T-helper 1 cell (primary cell): ENCODE measurements around the gene SLC39A9.
"Not testable (repeated sequence)": the region's sequence is repeated elsewhere in the genome, so short reads cannot be mapped to it uniquely, and the experiment has no call there.

Experiments
- DNase-seq, 5 donors: peaks; one replicate each; pipeline ENCODE4 v3.0.0-alpha.2; 2012 to 2020

The SLC39A9 gene

DNA sequence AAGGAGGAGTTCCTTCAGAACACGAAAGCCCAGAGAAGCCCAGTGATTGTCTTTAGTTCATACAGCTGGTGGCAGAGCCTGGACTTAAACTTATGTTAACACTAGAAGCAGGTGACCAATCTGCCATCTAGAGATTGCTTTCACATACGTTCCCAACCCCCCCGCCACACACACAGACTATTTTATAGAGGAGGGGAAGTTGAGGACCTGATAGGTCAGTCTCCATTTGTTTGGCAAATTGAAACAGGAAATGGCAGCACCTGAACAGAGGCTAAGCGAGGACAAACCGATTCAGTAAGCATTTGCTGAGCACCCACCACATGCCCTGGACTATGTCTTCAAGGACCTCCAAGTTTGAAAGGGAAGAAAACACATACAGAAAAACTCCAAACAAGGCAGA is 81.2 kb downstream of the SLC39A9 start:
- DNase-seq: no peak

DNA sequence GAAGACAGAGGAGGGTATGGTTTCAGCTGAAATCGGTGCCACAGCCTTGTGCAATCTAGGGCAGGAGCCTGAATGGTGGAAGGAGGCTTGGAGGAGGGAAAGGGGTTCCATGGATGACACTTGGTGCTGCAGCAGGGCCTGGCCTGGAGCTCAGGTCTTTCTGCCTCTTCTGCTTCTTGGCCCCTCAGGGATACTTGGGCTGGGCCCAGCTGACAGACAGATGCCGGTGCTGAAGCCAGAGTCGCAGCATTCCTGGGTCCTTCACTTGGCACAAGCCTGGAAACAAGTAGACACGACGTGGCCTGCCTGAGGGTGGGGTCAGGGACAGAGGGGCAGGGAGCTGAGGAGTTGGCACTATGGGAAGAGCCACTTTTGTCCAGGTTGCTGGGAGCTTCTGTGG is 81.6 kb downstream of the SLC39A9 start:
- no peak for DNase-seq

DNA sequence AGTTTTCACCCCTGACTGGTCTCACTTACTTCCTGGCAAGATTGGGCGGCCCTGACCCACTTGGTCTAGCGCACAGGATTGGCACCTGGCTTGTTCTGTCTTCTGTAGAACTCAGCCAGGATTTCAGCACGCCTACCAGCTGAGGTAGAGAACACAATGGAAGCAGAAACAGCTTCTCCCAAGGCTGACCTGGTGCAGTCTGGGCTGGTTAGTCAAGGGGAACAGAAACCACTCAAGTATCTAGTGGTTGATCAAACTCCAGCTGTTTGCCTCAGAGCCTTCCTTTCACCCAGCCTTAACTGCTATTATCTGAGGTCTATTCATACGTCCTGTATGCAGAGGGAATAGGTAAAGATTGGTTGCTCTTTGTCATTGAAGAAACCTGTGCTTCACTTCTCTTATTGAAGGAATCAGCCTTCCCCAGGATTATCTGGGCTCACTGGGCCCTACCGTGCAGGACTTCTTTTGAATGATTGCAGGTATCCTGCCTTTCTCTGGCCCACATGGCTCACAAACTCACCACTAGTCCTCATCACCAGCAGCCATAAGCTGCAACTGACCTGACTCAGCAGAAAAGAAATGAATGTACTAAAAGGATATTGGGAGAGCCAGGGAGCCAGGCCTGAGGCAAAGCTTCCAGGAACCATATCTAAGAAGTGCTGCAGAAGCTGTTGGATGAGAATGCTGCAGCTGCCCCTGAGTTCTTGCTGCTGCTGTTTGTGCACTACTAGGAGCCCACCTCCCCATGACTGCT is 83.5 kb downstream of the SLC39A9 start:
- DNase-seq: no peak

DNA sequence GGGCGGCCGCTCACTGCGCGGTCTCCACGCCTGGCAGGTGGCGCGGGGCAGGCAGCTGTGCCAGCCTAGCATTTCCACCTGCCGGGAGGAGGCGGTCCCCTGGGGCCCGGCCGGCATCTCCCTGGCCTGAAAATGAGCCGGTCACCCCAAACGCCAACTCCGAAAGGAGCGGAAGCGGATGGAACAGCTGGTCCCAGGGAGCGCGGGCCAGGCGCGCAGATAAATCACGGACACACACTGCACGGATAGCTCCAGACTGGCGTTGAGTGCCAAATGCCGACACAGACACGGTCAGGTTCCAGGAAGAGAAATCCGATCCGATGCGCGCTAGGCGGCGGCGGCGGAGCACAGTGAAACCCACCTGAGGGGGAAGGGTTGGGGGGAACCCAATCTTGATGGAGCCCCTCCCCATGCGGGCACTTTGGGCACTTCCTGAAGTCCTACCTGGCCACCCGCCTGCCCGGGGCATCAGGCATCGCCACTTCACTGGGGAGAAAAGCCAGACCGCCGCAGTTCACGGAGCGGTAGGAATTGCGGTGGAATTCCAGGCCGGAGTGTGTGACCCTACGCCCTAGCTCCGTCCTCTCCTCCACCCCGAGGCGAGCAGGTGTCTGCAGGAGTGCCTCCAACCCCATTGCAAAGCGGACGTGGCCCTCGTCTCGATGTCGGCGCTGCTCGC is 85.4 kb downstream of the SLC39A9 start:
- DNase-seq: no peak

DNA sequence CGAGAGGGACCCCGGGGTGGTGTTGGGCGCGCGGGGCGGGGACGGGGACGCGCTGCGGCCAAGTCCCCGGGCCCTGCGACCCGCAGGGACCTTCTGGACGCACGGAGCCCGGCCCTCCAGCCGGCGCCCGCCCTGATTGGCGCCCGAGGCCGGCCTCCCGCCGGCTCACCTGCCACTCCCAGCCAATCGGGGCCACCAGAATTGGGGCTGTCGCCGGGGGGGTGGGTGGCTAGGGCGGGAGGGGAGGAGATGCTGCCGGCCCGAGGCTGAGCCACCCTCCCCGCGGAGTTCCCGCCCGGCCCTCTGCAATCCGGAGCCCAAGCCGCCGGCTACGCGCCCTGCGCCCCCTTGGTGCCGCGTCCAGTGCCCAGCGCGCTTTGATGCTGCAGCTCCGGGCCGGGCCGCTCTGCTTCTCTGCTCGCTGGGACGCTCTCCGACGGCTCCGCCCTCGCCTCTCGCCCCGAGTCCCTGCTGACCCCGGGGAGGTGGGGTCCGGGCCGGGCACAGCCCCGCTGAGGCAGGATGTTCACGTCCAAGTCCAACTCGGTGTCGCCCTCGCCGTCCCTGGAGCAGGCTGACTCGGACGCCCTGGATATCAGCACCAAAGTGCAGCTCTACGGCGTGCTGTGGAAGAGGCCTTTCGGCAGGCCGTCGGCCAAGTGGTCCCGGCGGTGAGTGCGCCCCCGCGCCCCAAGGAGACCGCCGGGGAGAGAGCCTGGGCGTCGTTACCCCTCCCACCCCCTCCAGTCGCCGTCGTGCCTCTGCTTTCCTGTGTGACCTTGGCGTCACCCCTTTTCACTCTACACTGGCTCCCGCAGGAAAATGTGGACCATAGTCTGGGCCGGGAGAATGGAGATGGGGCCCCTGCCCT is 86.2 kb downstream of the SLC39A9 start, which contains the start of gene PLEKHD1:
PLEKHD1 (plus strand) TSS at position 285 of the 871 bp plus-strand sequence; CDS start at position 523, 238 bp downstream.
- no peak for DNase-seq

DNA sequence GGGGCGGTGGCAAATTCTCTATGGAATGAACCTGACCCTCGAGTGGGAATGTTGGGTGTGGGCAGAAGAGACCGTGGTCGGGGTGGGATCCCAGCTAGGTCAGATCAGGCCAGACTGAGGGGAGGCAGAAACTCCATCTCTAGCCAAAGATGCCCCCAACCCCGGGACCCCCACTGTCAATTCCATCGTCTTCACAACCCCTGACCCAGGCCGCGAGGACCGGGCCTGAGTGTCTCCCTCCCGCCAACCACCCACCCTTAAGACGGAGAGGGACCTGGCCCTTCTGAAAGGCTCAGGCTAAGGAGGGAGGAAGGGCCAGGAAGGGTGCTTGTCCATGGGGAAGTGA is 86.8 kb downstream of the SLC39A9 start:
- DNase-seq: no peak

GRCh38 chr14:69485701-69486100 is 87.2 kb downstream of the SLC39A9 start:
- no peak for DNase-seq

DNA sequence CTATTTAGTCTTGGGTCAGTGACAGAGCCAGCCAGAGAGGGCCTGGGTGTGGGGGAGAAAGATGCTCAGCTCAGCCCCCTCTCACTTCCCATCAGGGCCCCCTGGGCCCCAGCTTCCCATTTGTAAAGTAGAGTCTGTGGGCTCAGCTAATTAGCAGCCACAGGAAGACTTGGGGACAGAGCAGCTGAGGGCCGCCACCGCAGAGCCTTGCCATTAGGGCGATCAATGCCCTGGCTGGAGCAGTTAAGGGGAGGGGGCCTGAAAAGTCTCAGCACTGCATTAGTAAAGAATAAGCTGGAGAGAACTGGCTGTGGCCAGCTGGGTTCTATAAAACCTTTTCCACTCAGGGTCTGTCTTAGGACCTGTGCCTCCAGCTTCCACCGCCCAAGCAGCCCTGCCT is 88.7 kb downstream of the SLC39A9 start:
- DNase-seq: no peak

- DNase-seq: no peak
These were observed 89.3 kb downstream of the SLC39A9 start for GRCh38 chr14:69487771-69488170.

DNA sequence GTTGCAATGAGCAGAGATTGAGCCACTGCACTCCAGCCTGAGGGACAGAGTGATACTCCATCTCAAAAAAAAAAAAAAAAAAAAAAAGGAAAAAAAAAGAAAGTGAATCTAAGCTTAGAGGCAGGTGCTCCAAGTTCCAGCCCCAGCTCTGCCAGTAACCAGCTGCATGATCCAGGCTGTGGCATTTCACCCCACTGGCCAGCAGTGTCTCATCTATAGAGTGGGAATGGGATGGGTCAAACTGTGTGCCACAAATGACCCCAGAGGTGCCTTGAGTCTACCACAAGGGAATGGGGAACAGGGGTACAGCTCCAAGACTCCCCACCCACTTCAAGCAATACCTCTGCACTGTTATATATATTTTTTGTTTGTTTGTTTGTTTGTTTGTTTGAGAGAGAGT is 91.0 kb downstream of the SLC39A9 start:
- DNase-seq: no peak

GRCh38 chr14:69490219-69490918 is 91.9 kb downstream of the SLC39A9 start:
- no peak for DNase-seq

DNA sequence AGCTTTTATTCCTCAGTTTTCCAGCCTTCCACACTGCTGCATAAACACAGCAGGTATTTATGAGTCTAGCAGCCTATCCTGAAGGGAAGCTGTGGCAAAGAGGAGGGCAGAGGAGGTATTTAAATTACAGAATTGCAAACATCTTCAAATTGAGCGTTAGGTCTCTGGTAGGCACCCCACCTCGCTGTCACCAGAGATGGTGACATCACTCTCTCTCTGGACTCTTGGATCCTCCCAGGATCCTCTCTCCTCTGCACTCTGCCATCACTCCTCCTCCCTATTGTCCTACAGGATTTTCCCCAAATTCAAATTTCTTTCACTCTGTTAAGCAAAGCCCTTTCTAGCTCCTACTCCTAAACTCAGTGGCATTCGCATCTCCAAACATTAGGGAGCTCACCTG is 92.7 kb downstream of the SLC39A9 start:
- no peak for DNase-seq

DNA sequence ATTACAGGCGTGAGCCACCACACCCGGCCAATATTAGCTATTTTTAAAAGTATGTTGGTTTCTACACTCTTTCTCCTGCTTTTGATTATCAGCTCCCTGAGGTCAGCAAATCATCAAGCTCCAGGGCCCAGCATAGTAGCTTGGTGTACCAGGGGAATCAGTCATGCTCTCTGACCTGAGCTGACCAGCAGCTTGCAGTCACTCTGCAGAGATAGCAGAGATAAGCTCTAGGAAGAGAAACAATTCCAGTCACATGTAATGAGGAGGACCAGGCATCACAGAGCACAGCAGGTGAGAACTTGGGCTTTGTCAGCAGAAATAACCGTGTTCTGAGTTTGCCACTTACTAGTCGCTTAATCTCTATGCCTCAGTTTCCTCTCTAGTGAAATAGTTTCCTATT is 94.5 kb downstream of the SLC39A9 start:
- no peak for DNase-seq

DNA sequence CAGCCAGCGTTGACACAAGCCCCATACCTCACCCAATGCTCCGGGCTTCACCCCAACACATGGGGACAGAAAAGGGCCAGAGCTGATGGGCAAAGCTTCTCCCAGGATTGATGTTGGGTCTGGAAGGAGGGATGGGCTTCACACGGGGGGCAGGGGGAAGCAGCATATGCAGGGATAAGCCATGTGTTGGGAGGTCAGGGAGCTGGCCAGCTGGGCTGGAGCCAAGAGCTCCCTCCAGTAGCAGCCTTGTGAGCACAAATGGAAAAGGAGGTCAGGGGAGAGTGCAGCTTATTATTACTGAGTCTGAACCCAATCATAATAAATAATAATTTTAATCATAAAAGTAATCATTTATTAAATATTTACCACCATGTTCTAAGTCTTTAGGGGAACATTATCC is 95.3 kb downstream of the SLC39A9 start:
- no peak for DNase-seq

DNA sequence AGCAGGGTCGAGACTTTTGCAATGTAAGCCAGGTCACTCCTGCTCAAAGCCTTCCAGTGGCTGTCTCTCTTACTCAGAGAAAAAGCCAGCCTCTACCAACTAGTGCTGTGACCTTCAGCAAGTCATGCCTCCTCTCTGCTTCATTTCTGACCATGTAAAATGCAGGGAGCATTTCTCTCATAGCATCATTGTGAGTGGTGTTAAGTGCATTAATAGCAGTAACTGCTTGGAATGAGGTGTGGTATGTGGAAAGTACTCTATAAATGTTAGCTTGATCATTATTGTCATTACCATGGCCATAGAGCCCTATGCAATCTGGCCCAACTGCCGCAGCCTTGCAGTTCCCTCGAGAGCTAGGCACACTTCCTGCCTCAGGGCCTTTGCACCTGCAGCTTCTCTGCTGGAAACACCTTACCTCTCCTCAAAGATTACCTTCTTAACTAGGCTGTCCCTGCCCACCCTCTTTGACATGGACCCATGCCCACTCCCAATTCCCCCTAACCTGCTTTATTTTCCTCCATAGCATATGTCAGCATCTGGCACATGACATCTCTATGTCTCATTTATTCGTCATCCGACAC is 96.9 kb downstream of the SLC39A9 start:
- no peak for DNase-seq

DNA sequence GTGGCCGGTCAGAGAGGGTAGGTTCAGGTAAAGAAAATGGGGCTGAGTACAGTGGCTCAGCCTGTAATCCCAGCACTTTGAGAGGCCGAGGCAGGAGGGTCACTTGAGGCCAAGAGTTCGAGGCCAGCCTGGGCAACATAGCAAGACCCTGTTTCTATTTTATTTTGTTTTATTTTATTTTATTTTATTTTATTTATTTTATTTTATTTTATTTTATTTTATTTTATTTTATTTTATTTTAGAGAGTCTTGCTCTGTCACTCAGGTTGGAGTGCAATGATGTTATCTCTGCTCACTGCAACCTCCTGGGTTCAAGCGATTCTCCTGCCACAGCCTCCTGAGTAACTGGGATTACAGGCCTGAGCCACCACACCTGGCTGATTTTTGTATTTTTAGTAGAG is 99.4 kb downstream of the SLC39A9 start:
- not testable (repeated sequence) for DNase-seq

DNA sequence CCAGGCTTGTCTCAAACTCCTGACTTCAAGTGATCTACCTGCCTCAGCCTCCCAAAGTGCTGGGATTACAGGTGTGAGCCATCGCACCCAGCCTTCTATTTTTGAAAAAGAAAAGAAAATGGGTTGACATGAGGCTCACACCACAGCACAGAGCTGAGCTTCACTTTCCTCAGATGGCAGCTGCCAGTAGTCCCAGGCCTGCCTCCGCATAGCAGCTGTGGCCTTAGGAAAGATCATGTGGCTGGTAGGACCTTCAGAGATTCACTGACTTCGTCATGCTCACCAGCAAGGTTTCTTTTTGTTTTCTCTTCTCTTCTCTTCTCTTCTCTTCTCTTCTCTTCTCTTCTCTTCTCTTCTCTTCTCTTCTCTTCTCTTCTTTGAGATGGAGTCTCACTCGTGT is 99.8 kb downstream of the SLC39A9 start:
- DNase-seq: not testable (repeated sequence)

GRCh38 chr14:69499436-69499835 is 100.9 kb downstream of the SLC39A9 start:
- no peak for DNase-seq

DNA sequence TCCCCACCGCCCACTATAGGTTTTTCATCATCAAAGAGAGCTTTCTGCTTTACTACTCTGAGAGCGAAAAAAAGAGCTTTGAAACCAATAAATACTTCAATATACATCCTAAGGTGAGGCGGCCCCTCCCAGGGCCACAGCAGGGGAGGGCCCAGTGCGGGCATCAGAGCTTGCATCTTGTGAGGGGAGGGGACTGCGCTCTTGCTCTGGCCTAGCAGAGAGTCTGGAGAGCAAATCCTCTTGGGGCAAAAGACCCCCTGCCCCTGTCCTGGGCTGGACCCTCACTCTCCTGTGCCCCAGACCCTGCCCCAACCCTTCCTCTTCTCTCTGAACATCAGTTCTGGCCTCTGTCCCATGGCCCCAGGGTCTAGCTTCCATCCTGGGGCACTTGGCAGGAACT is 101.6 kb downstream of the SLC39A9 start:
- no peak for DNase-seq

DNA sequence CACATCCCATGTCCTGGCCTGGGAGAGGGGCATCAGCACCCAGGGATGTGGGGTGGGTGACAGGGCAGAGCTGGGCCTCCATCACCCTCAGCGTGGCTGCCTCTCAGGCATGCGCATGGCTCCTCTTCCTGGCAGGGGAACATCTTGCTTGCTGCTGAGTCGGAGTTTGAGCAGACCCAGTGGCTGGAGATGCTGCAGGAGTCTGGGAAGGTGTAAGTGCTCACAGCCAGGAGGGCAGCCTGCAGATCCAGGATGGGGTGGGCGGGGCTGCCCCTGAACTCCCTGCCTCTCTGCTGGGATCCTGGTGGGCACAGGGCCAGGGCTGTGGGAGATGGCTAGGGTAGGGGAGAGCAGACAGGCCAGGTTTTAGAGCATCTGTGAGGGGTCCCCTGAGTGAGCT is 102.2 kb downstream of the SLC39A9 start:
- DNase-seq: no peak

- DNase-seq: no peak
These were observed 102.9 kb downstream of the SLC39A9 start for GRCh38 chr14:69501423-69501838.

- no peak for DNase-seq
These were observed 106.3 kb downstream of the SLC39A9 start for GRCh38 chr14:69504775-69505174.
